ENCODE data around the gene KCNG2. TPM values are rescaled to one million over a fixed set of nuclear protein-coding genes. Genes with fewer than 3 reads are reported as not detected.

KCNG2 gene
- total RNA-seq, 1 donor from 2014 or later = 0.46 TPM

DNA sequence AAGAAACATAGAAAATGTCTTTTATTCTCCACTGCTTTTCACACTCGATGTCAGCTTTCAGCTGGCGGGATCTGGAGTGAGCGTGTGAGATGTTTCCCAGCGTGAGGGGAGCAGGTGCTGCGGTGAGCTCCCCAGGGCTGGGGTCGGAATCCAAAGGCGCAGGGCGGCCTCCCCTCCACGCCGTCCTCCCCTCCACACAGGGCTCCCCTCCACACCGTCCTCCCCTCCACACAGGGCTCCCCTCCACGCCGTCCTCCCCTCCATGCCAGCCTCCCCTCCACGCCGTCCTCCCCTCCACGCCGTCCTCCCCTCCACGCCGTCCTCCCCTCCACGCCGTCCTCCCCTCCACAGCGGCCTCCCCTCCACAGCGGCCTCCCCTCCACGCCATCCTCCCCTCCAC is 26.9 kb upstream of the KCNG2 start:
- ATAC-seq (no peak), DNase-seq (peak; percentile 11)
- Histone ChIP-seq H3K27me3 (peaks cover 7% of the 10 kb centered on the region), H3K4me3 (no peak overlapping the region), H3K9me3 (peaks cover 13% of the 10 kb centered on the region), H3K4me1 (no peaks in the 10 kb centered on the region), H3K36me3 (no peaks in the 10 kb centered on the region), H3K27ac (no peak overlapping the region)
- intact Hi-C loops (cut with DNase I) = no loop called here
- TF ChIP-seq, protein P1, sequence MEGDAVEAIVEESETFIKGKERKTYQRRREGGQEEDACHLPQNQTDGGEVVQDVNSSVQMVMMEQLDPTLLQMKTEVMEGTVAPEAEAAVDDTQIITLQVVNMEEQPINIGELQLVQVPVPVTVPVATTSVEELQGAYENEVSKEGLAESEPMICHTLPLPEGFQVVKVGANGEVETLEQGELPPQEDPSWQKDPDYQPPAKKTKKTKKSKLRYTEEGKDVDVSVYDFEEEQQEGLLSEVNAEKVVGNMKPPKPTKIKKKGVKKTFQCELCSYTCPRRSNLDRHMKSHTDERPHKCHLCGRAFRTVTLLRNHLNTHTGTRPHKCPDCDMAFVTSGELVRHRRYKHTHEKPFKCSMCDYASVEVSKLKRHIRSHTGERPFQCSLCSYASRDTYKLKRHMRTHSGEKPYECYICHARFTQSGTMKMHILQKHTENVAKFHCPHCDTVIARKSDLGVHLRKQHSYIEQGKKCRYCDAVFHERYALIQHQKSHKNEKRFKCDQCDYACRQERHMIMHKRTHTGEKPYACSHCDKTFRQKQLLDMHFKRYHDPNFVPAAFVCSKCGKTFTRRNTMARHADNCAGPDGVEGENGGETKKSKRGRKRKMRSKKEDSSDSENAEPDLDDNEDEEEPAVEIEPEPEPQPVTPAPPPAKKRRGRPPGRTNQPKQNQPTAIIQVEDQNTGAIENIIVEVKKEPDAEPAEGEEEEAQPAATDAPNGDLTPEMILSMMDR (IDR thresholded peaks at IDR 0.05) = no peak

- H3K36me3 ChIP-seq = no peaks in the 10 kb centered on the region
- TF ChIP-seq, protein P1 (IDR thresholded peaks at IDR 0.05) = no peak
- no peak overlapping the region for H3K27ac ChIP-seq
- H3K4me1 ChIP-seq = no peaks in the 10 kb centered on the region
- no peak overlapping the region for H3K4me3 ChIP-seq
- H3K27me3 ChIP-seq = peaks cover 15% of the 10 kb centered on the region
- intact Hi-C loops (cut with DNase I) = no loop called here
- peaks cover 13% of the 10 kb centered on the region for H3K9me3 ChIP-seq
- ATAC-seq (no peak), DNase-seq (peak; percentile 62)
These were observed 26.2 kb upstream of the KCNG2 start for GRCh38 chr18:79771446-79772107.

- Histone ChIP-seq H3K27ac (no peak overlapping the region), H3K27me3 (peaks cover 15% of the 10 kb centered on the region), H3K36me3 (no peaks in the 10 kb centered on the region), H3K4me3 (no peak overlapping the region), H3K9me3 (peaks cover 13% of the 10 kb centered on the region), H3K4me1 (no peaks in the 10 kb centered on the region)
- TF ChIP-seq, protein P1 (IDR thresholded peaks at IDR 0.05) = no peak
- ATAC-seq = no peak
- intact Hi-C loops (cut with DNase I) = no loop called here
- peak; percentile 45 for DNase-seq
These were observed 25.5 kb upstream of the KCNG2 start for GRCh38 chr18:79772108-79772864.

DNA sequence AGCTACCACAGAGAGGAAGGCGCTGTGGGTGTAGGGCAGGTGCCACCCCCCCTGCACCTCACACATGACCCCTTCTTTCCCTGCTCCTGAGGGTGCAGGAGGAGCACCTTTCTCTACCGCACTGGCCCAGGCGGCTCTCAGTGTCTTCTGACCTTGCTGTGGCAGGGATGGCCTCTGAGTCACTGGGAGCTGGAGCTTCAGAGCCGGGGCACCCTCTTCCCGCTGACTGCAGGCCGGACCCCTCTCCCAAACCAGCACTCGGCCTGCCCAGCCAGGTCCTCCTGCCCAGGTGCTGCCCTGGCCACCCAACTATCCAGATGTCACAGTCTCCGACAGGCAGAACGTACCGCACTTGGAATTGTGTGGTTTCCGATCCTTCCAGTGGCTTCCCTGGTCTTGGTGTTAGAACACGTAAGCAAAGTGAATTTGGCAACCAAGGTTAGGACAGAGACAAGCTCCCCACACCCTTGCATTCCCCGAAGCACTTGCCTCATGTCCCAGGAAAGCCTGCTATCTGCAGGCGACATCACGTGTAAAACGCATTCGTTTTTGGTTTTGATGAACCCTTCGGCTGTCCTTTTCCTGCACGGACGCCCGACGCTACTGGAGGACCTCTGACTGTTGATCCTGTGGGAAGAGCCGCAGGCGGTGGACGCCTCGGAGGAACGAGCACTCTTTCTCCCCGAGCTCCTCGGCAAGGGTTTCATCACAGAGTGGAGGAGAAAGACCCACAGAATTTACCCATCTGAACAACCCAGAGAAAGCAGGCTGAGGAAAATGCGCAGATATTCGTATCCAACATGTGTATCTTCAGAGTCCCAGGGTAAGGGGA is 24.7 kb upstream of the KCNG2 start:
- H3K4me3 ChIP-seq = no peak overlapping the region
- peak; percentile 30 for DNase-seq
- no peak overlapping the region for H3K27ac ChIP-seq
- no peaks in the 10 kb centered on the region for H3K36me3 ChIP-seq
- peaks cover 8% of the 10 kb centered on the region for H3K9me3 ChIP-seq
- TF ChIP-seq, protein P1 (IDR thresholded peaks at IDR 0.05) = no peak
- H3K4me1 ChIP-seq = no peaks in the 10 kb centered on the region
- H3K27me3 ChIP-seq = peaks cover 15% of the 10 kb centered on the region
- no peak for ATAC-seq
- intact Hi-C loops (cut with DNase I) = no loop called here

- Histone ChIP-seq H3K4me1 (no peaks in the 10 kb centered on the region), H3K4me3 (no peak overlapping the region), H3K36me3 (no peaks in the 10 kb centered on the region), H3K9me3 (peaks cover 1% of the 10 kb centered on the region), H3K27ac (no peak overlapping the region), H3K27me3 (peaks cover 15% of the 10 kb centered on the region)
- ATAC-seq (no peak), DNase-seq (peak; percentile 58)
- intact Hi-C loops (cut with DNase I) = no loop called here
- TF ChIP-seq, protein P1 (IDR thresholded peaks at IDR 0.05) = no peak
These were observed 23.6 kb upstream of the KCNG2 start for GRCh38 chr18:79774111-79774510.
